GM21825 (cell line): ENCODE results near the gene ISG15.

Experiments
- ATAC-seq: cut with Tn5 transposase; IDR thresholded peaks from one replicate; pipeline ENCODE4 v1.9.1; 2021; ENCODE audit warnings: mild to moderate bottlenecking, moderate library complexity; ENCODE audit not compliant: unreplicated experiment

Gene ISG15

GRCh38 chr1:1013105-1013921, at the start of gene ISG15:
ISG15 (plus strand) TSS chr1:1013497; CDS start chr1:1013574, 77 bp downstream.
- peak; percentile 77 for ATAC-seq

DNA sequence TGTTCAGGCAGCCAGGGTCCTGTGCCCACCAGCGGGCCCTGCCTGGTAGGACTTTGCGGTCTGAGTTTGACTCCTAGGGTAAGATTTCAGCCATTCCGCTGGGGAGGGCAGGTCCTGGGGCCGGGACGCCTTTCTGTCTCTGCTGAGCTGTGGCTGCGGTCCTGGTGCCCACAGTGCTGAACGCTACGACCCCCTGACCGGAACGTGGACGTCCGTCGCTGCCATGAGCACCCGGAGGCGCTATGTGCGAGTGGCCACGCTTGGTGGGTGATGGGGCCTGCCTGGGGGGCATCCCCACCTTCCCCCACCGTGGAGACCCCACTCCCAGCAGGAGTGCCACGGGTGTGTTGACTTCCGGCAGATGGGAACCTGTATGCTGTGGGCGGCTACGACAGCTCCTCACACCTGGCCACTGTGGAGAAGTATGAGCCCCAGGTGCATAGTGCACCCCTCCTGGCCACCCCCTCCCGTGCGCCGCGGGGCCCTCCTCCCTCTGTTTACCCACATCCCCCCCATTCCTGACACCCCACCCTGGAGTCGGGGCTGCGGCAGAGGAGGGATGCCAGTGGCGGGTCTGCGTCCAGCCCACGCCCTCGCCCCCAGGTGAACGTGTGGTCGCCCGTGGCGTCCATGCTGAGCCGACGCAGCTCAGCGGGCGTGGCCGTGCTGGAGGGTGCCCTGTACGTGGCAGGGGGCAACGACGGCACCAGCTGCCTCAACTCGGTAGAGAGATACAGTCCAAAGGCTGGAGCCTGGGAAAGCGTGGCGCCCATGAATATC, 49.4 kb upstream of the ISG15 start:
- ATAC-seq, result no peak

DNA sequence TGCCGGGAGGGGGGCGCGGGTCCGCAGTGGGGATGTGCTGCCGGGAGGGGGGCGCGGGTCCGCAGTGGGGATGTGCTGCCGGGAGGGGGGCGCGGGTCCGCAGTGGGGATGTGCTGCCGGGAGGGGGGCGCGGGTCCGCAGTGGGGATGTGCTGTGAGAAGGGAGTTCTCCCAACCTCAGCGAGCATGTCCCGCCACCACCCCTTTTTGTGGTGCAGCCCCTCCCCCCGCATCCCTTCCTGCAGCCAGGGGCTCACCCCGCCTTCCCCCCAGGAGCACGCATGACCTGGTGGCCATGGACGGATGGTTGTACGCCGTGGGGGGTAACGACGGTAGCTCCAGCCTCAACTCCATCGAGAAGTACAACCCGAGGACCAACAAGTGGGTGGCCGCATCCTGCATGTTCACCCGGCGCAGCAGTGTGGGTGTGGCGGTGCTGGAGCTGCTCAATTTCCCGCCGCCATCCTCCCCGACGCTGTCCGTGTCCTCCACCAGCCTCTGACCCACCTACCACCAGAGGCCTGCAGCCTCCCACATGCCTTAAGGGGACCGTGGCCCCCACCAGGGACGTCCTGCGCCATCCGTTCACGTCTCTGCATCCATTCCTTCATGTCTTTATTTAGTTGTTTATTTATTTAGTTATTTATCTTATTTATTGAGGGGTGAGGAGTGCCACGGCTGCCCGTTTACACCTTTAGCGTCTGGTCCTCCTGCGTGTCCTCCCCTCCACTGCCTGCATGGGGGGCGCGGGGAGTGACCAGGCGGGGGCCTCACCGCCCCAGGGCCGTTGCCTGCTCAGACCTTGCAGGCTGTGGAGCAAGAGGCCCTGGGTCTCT, 48.4 kb upstream of the ISG15 start:
- no peak for ATAC-seq

- ATAC-seq, result no peak
Observed at GRCh38 chr1:965526-966134, 47.7 kb upstream of the ISG15 start.

DNA sequence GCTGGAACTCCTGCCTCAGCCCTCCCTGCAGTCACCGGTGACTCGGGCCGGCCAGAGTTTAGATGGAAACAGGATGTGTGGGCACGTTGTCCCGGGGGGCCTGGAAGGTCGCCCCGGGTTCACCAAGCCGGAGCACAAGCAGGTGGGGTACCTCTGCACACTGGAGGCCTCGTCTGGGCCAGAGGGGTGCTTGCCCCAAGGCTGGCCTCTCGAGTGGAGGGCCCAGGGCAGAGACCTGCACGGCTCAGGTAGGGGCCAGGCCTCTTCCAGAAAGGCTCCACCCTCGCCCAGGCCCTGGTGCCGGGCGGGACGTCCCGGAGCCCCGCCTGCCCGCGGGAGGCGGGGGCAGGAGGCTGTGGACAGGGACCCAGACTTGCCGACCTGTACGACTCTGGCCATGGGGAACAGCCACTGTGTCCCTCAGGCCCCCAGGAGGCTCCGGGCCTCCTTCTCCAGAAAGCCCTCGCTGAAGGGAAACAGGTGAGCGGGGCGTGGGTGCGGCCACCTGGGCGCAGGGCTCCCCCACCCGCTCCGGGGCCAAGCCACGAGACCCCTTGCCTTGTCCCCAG, 47.1 kb upstream of the ISG15 start, which contains the start of gene PLEKHN1:
Gene PLEKHN1, plus strand, starts transcription at position 348 of the 569 bp plus-strand sequence. Its CDS starts 50 bp downstream, at position 398.
- peak; percentile 12 for ATAC-seq

- peak; percentile 61 for ATAC-seq
Observed at GRCh38 chr1:966704-967300, 46.5 kb upstream of the ISG15 start.

DNA sequence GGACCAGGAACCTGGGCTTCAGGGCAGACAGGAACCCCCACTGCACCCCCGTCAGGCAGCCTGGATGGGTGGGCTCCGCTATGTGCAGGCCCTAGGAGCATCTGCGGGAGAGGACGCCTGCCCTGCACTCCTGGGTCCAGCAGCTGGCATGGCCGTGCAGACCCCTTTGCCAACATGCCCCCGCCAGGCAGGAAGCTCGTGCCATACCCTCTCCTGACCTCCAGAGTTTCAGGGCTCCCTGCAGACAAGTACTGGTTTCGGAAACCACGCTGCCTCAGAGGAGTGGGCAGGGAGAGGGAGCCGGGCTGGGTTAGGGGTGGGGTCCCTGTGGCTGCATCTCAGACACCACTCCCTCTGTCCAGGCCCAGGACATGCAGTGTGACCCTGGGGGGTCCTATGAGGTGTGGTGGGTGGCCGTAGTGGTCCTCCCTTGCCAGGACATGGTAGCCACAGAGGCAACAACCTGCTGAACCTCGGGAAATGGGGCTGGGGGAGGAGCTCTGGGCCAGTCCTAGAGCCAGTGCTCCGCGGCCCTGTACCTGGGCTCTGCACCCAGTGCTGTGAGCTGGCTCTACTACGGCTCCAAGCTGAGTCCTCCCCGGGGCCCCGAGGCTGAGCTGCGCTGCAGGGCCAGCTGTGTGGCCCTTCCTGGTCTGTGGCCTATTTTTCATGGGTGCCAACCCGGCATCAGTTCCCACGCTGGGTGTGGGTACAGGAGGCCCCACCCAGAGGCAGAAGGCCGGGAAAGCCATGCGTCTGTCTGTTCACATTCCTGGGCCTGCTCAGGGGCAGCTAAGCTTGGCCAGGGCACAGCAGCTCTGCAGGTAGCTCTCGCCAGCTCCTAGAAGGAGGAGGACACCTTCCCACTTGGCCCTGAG, 45.6 kb upstream of the ISG15 start:
- ATAC-seq, result no peak

GRCh38 chr1:969260-969855, 43.9 kb upstream of the ISG15 start:
- no peak for ATAC-seq

- no peak for ATAC-seq
Observed at GRCh38 chr1:970242-970972, 42.9 kb upstream of the ISG15 start.

DNA sequence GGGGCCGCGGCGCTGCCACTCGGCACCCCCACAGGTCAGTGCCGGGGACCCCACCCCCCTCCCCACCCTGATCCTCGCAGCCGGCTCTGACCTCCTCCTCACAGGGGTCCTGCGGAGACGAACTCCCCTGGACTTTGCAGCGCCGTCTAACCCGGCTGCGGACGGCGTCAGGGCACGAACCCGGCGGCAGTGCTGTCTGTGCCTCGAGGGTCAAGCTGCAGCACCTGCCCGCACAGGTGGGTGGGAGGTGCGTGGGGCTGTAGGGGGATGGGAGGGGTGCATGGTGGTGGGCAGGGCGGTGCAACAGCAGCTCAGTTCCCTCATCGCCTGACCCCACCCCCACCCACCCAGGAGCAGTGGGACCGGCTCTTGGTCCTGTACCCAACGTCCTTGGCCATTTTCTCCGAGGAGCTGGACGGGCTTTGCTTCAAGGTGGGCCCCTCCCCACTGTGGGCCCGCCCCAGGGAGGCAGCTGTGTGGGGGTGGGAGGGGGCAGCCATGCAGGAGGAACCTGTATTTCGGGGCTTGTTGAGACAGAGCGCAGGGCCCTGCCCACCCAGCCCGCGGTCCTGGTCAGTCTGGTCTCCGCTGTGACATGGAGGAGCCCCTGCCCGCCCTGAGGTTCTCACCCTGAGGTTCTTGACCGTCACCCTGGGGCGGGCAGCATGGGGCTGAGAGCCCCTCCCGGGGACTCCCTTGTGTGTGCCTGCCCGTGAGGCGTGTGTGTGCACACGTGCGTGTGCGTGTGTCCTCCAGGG, 42.1 kb upstream of the ISG15 start:
- ATAC-seq, result no peak

DNA sequence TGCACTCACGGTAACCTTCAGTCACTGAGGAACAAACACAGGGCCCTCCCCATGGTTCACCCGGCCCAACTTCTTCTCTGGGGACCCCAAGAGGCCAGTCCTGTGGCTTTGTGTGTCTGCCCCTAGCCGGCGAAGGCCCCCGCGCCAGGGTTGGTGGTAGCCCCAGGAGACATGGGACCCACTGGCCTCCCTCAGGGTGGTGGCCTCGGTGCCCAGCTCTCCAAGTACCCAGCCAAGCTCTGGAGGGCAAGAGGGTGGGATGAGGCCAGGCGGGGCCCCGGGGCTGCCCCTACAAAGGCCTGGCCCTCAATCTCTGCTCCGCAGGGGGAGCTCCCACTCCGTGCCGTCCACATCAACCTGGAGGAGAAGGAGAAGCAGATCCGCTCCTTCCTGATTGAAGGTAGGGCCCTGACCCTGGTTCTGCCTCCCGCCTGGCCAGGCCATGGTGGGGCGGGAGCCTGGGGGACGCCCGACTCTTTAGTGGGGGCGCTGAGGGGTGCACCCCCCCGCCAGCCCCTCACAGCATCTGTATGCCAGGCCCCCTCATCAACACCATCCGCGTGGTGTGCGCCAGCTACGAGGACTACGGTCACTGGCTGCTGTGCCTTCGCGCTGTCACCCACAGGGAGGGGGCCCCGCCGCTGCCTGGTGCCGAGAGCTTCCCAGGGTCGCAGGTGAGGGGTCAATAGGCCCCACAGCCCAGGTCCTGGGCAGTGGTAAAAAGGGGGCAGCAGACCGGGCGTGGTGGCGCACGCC, 41.4 kb upstream of the ISG15 start:
- no peak for ATAC-seq

DNA sequence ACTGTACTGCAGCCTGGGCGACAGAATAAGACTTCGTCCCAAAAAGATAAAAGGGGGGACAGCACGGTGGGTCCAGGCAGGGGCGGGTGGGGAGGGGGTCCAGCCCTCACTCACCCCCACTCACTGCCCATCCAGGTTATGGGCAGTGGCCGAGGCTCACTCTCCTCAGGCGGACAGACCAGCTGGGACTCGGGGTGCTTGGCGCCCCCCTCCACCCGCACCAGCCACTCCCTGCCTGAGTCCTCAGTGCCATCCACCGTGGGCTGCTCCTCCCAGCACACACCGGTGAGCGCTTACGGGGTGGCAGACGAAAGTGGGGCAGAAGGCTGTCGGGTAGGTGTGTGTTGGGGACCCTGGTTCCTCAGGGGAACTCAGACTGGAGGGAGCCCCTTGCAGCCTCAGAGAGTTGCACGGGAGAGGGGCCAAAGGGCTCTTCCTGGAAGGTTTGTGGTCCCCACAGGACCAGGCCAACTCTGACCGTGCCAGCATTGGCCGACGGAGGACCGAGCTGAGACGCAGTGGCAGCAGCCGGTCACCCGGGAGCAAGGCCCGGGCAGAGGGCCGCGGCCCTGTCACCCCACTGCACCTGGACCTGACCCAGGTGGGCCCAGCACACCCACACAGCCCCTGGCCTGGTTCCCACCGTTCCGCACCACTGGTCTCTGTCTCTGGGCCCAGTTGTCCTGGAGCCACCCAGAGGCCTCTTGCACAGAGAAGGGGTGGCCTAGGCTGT, 40.4 kb upstream of the ISG15 start:
- no peak for ATAC-seq

DNA sequence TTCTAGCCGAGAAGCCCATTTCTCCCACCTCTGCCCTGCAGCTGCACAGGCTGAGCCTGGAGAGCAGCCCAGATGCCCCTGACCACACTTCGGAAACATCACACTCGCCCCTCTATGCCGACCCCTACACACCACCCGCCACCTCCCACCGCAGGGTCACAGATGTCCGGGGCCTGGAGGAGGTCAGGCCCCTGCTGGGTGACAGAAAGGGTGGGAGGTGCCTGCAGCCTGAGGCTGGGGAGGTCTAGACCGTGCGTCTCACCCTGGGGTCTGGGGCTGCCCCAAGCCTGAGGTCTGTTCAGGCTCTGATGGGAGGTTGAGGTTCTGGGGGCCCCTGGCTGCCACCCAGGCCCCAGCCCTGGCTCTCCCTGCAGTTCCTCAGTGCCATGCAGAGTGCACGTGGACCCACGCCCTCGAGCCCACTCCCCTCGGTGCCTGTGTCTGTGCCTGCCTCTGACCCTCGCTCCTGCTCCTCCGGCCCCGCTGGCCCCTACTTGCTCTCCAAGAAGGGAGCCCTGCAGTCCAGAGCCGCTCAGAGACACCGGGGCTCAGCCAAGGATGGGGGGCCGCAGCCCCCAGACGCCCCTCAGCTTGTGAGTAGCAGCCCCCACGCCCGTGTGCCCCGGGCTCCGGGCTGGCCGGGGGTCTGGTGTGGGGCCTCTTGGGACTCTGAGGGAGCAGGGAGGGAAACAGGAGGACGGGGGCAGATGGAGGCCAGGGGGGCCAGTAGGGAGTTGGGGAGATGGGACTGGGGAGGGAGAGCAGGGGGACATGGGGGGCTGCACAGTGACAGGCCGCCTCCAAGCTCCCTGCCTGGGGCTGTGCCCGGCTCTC, 39.6 kb upstream of the ISG15 start:
- ATAC-seq, result no peak

DNA sequence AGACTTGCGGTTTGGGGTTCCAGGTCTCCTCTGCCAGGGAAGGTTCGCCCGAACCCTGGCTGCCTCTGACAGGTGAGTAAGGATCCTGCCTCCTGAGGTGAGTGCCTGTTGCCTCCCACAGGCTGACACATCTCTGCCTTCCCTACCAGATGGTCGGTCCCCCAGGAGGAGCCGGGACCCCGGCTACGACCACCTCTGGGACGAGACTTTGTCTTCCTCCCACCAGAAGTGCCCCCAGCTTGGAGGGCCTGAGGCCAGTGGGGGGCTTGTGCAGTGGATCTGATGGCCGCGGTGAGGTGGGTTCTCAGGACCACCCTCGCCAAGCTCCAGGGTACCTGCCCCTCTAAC, 39.0 kb upstream of the ISG15 start:
- ATAC-seq, result no peak

DNA sequence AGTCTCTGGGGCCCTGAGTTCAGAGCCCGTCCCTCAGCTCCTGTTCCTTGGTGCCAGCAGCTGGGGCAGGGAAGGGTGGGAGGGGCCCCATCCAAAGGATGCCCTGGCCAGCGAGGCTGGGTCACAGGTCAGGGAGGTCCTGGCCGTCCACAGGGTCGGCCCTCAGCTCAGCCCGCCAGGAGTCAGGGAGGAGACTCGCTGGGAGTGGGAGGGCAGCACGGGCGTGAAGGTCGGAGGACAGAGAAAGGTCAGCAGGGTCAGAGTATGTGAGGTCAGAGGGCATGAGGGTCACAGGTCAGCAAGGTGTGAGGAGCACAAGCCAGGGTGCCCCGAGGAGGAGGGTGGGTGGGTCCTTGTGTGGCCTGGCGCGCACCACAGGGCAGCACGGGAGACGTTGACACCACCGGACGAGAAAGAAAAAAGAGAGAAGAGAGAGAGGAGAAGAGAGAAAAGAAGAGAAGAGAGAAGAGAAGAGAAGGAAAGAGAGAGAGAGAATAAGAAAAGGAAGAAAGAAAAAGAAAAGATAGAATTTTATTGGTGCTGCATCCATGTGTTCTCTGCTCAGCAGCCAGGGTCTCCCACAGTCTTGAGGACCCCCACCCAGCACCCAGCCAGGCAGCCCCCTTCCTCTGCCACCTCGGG, 38.5 kb upstream of the ISG15 start:
- no peak for ATAC-seq
